Erythroblast (primary cell): ENCODE data around the gene PIK3R2.

Source experiments
- GATA1 ChIP-seq: IDR thresholded peaks from 2 replicates; pipeline ENCODE4 v1.6.1; 2011; ENCODE audit warnings: low read depth, mild to moderate bottlenecking, control low read depth, low read length, moderate library complexity
- POLR2A ChIP-seq: IDR thresholded peaks from 2 replicates; pipeline ENCODE4 v1.6.1; 2011; ENCODE audit warnings: mild to moderate bottlenecking, low read length

- TF ChIP-seq POLR2A (no peak), GATA1 (no peak)
These were observed 24.2 kb upstream of the PIK3R2 start for GRCh38 chr19:18128805-18129204.
